Osteocyte (in vitro differentiated cells): ENCODE data around the gene RYR3. TPM values are rescaled to one million over a fixed set of nuclear protein-coding genes. Genes with fewer than 3 reads are reported as not detected.

Experiments
- DNase-seq: peaks from one replicate; pipeline ENCODE4 v3.0.0; 2021; ENCODE audit warnings: mixed read lengths; ENCODE audit not compliant: unreplicated experiment; ENCODE audit errors: extremely low spot score
- H3K27ac Mint-ChIP-seq: one replicate; pipeline ENCODE4 v1.8.0; 2021; ENCODE audit warnings: mild to moderate bottlenecking, mixed read lengths; ENCODE audit not compliant: unreplicated experiment
- H3K27me3 Mint-ChIP-seq: one replicate; pipeline ENCODE4 v1.8.0; 2021; ENCODE audit warnings: mixed read lengths; ENCODE audit not compliant: unreplicated experiment
- H3K36me3 Mint-ChIP-seq: one replicate; pipeline ENCODE4 v1.8.0; 2021; ENCODE audit warnings: mixed read lengths; ENCODE audit not compliant: unreplicated experiment
- H3K4me1 Mint-ChIP-seq: one replicate; pipeline ENCODE4 v1.8.0; 2021; ENCODE audit warnings: mixed read lengths; ENCODE audit not compliant: unreplicated experiment
- H3K4me3 Mint-ChIP-seq: one replicate; pipeline ENCODE4 v1.8.0; 2021; ENCODE audit warnings: mild to moderate bottlenecking, moderate library complexity, mixed read lengths; ENCODE audit not compliant: unreplicated experiment
- H3K9me3 Mint-ChIP-seq: one replicate; pipeline ENCODE4 v1.8.0; 2021; ENCODE audit warnings: mixed read lengths; ENCODE audit not compliant: unreplicated experiment
- total RNA-seq: library from RNA; stranded (reverse); gene quantifications from 2 replicates; pipeline ENCODE4 v1.2.1, GENCODE V29; 2021
- TF ChIP-seq, protein P1 (sequence below): fragments of 200-600 bp; sonication (generic); IDR thresholded peaks from 2 replicates; pipeline ENCODE4 v1.5.0; 2021; ENCODE audit warnings: antibody characterized with exemption, mild to moderate bottlenecking, moderate library complexity

Gene RYR3
- total RNA-seq, 1 donor from 2014 or later = not detected

DNA sequence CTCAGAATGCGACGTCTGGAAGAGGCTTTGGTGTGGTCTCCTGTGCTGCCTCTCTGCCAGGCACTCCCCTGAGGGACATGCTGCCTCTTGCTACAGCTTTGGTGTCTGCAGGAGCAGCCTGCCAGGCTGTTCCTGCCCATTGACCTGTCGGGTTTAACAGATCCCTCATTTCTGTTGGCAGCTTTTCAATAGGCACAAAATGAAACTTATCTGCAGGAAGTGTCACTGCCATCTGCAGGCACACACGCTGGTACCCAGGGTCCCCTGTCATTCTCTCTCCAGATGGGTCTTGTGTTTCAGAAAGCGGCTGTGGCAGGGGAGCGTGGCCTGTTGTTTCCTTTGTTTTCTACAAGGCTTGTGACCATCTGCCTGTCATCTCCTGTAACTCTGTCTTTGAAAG lies 329.2 kb downstream of the RYR3 start:
- Mint-ChIP-seq H3K36me3 (no peaks in the 10 kb centered on the region), H3K9me3 (no peaks in the 10 kb centered on the region), H3K4me3 (no peak overlapping the region), H3K27ac (no peak overlapping the region), H3K4me1 (no peaks in the 10 kb centered on the region), H3K27me3 (peaks cover 39% of the 10 kb centered on the region)
- TF ChIP-seq, protein P1, sequence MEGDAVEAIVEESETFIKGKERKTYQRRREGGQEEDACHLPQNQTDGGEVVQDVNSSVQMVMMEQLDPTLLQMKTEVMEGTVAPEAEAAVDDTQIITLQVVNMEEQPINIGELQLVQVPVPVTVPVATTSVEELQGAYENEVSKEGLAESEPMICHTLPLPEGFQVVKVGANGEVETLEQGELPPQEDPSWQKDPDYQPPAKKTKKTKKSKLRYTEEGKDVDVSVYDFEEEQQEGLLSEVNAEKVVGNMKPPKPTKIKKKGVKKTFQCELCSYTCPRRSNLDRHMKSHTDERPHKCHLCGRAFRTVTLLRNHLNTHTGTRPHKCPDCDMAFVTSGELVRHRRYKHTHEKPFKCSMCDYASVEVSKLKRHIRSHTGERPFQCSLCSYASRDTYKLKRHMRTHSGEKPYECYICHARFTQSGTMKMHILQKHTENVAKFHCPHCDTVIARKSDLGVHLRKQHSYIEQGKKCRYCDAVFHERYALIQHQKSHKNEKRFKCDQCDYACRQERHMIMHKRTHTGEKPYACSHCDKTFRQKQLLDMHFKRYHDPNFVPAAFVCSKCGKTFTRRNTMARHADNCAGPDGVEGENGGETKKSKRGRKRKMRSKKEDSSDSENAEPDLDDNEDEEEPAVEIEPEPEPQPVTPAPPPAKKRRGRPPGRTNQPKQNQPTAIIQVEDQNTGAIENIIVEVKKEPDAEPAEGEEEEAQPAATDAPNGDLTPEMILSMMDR = no peak
- no peak for DNase-seq

DNA sequence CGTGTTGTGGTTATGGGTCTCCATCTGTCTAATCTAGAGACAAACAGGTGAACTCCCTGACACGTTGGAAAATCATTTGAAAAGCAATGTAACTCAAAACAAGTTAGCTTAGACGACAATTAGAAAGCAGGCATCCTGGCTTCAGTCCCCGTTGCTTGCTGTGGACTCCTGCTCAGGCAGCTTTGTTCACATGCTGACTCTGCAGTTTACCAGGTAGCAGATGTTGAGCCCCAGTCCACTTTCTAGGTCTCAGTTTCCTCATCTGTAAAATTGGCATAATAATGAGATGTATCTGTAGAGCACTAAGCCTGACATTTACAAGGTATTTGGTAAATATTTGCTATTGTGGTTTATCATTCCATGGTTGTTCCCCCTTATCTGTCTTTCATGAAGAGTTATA lies 330.3 kb downstream of the RYR3 start:
- H3K4me1 Mint-ChIP-seq = no peaks in the 10 kb centered on the region
- no peaks in the 10 kb centered on the region for H3K9me3 Mint-ChIP-seq
- H3K27ac Mint-ChIP-seq = no peak overlapping the region
- TF ChIP-seq, protein P1 = no peak
- peaks cover 39% of the 10 kb centered on the region for H3K27me3 Mint-ChIP-seq
- H3K4me3 Mint-ChIP-seq = no peak overlapping the region
- no peak for DNase-seq
- no peaks in the 10 kb centered on the region for H3K36me3 Mint-ChIP-seq

DNA sequence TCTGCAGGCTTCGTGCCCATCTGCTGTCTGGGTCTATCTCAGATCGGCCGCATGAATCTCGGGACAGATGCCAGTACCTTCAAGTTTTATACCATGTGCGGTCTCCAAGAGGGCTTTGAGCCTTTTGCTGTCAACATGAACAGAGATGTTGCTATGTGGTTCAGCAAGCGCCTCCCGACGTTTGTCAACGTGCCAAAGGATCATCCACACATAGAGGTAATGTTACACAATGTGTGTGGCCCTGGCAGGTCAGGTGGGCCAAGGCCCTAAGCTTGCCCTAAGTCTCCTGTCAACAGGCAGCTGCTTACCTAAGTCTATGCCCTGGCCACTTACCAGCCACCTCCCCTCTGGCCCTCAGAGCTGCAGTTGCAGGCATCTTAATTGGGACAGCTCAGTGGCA lies 333.5 kb downstream of the RYR3 start:
- Mint-ChIP-seq H3K27me3 (peaks cover 41% of the 10 kb centered on the region), H3K4me1 (no peaks in the 10 kb centered on the region), H3K4me3 (no peak overlapping the region), H3K9me3 (no peaks in the 10 kb centered on the region), H3K27ac (no peak overlapping the region), H3K36me3 (no peaks in the 10 kb centered on the region)
- DNase-seq = no peak
- TF ChIP-seq, protein P1 = no peak

DNA sequence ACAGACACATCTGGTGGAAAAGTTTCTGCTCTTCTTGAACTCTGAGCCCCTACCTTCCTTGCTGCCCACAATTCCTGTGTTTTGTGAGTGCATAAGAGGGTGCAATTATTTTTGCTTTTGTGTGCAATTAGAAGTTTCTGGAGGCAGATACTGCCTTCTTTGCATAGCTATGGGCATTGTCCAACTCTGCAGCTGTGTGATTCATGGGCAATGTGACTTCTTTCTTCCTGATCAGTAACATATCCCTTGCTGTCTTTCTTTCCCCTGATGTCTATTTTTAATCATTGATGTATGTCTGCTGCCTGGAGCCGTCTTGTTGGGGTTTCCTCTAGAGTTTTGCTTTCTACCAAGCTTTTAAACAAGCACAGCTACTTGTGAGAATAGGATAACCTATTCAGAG lies 336.0 kb downstream of the RYR3 start:
- Mint-ChIP-seq H3K4me3 (no peak overlapping the region), H3K27ac (no peak overlapping the region), H3K4me1 (no peaks in the 10 kb centered on the region), H3K9me3 (no peaks in the 10 kb centered on the region), H3K27me3 (peaks cover 29% of the 10 kb centered on the region), H3K36me3 (no peaks in the 10 kb centered on the region)
- TF ChIP-seq, protein P1 = no peak
- no peak for DNase-seq

DNA sequence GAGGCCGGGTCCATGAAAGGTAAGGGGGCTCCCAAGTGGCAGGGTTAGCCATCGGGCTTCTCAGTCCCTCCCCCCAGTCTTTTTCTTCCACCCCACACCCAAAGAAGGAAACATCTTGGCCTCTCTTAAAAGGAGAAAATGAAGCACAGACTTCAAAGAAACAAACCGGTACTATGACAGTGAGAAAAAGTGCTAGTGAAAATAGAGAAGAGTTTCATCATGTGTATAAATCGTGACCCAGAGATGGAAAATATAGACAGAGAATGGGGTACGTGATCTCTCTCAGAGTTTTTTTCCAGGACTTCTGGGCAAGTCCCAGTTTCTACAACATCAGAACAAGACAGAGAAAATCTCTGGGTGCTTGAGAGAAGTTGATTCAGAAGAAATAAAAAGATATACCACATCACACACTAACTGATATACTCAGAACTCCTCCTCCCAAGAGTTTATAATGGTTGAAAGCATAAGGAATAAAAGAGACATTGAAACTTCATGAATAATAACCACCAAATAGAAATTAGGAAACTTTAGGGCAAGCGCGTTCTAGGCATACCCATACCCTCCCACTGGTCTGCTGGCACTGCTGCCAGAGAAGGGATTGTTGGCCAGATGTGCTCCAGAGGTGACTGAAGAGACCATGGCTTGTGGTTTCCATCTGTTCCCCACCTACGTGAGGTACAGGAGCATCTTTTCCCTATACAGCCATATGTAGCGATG lies 338.6 kb downstream of the RYR3 start:
- no peaks in the 10 kb centered on the region for H3K36me3 Mint-ChIP-seq

More for the DNA sequence above, 338.6 kb downstream of the RYR3 start:
- H3K4me3 Mint-ChIP-seq = no peak overlapping the region
- no peaks in the 10 kb centered on the region for H3K9me3 Mint-ChIP-seq
- DNase-seq = no peak
- peaks cover 10% of the 10 kb centered on the region for H3K27me3 Mint-ChIP-seq
- H3K4me1 Mint-ChIP-seq = no peaks in the 10 kb centered on the region
- TF ChIP-seq, protein P1 = no peak
- no peak overlapping the region for H3K27ac Mint-ChIP-seq
